Calu3 (cell line): Measurements from ENCODE around the gene TMEM72. TPM values are rescaled to one million over a fixed set of nuclear protein-coding genes. Genes with fewer than 3 reads are reported as not detected.

Experiments
- BruUV-seq: library from RNA; stranded (reverse); fragments of 400-500 nt; replicated peaks from 2 replicates; lab custom pipeline; 2021; lab: Mats Ljungman, UMichigan
- CTCF ChIA-PET: fragments of 300-600 bp; sonication (Branson Sonifier 250); formaldehyde crosslinking; loops from one replicate; lab custom pipeline; 2022; ENCODE audit warnings: antibody characterized with exemption; lab: Charles Lee
- DNase-seq: peaks from one replicate; pipeline ENCODE4 v3.0.0; 2022
- H3K27ac Mint-ChIP-seq: one replicate; pipeline ENCODE4 v1.8.0; 2022; ENCODE audit warnings: mixed read lengths; ENCODE audit not compliant: unreplicated experiment
- H3K27me3 Mint-ChIP-seq: one replicate; pipeline ENCODE4 v1.8.0; 2022; ENCODE audit warnings: mixed read lengths; ENCODE audit not compliant: unreplicated experiment
- H3K36me3 Mint-ChIP-seq: one replicate; pipeline ENCODE4 v1.8.0; 2022; ENCODE audit warnings: mild to moderate bottlenecking, moderate library complexity, mixed read lengths; ENCODE audit not compliant: insufficient read depth, unreplicated experiment
- H3K4me1 Mint-ChIP-seq: one replicate; pipeline ENCODE4 v1.8.0; 2022; ENCODE audit warnings: mild to moderate bottlenecking, low read depth, mixed read lengths; ENCODE audit not compliant: unreplicated experiment
- H3K4me3 Mint-ChIP-seq: one replicate; pipeline ENCODE4 v1.8.0; 2022; ENCODE audit warnings: mild to moderate bottlenecking, low read depth, moderate library complexity, mixed read lengths; ENCODE audit not compliant: unreplicated experiment
- H3K9me3 Mint-ChIP-seq: one replicate; pipeline ENCODE4 v1.8.0; 2022; ENCODE audit warnings: low read depth, mixed read lengths; ENCODE audit not compliant: unreplicated experiment
- intact Hi-C: fragments of 100-400 bp; cut with micrococcal nuclease; formaldehyde crosslinking; loops from one replicate; pipeline ENCODE4 v1.10.0; 2022; ENCODE audit not compliant: unreplicated experiment
- total RNA-seq: library from RNA; stranded (reverse); gene quantifications from 2 replicates; pipeline ENCODE4 v1.2.3, GENCODE V29; 2022
- TF ChIP-seq, protein P1 (sequence below): fragments of 200-600 bp; IDR thresholded peaks from one replicate; pipeline ENCODE4 v1.8.0; 2022; ENCODE audit warnings: antibody characterized with exemption; ENCODE audit not compliant: unreplicated experiment

TMEM72 gene
- total RNA-seq, 1 experiment from 2014 or later: not detected

DNA sequence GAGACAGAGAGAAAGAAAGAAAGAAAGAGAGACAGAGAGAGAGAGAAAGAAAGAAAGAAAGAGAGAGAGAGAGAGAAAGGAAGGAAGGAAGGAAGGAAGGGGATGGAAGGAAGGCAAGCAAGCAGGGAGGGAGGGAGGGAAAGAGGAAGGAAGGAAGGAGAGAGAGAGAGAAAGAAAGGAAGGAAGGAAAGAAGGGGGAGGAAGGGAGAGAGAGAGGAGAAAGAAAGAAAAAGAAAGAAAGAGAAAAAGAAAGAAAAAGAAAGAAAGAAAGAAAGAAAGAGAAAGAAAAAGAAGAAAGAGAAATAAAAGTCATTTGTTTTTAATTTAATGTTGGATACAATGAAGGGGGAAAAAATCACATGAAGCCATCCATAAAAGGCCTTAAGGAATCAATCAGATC, 43.8 kb downstream of the TMEM72 start:
- Mint-ChIP-seq H3K36me3 (peaks cover 25% of the 10 kb centered on the region), H3K9me3 (no peaks in the 10 kb centered on the region), H3K4me1 (peaks cover 21% of the 10 kb centered on the region), H3K27ac (no peak overlapping the region), H3K4me3 (no peak overlapping the region), H3K27me3 (no peaks in the 10 kb centered on the region)
- no TSS peak for BruUV-seq
- CTCF ChIA-PET: no interaction called here
- DNase-seq: no peak
- intact Hi-C loops: no loop called here
- TF ChIP-seq, protein P1, sequence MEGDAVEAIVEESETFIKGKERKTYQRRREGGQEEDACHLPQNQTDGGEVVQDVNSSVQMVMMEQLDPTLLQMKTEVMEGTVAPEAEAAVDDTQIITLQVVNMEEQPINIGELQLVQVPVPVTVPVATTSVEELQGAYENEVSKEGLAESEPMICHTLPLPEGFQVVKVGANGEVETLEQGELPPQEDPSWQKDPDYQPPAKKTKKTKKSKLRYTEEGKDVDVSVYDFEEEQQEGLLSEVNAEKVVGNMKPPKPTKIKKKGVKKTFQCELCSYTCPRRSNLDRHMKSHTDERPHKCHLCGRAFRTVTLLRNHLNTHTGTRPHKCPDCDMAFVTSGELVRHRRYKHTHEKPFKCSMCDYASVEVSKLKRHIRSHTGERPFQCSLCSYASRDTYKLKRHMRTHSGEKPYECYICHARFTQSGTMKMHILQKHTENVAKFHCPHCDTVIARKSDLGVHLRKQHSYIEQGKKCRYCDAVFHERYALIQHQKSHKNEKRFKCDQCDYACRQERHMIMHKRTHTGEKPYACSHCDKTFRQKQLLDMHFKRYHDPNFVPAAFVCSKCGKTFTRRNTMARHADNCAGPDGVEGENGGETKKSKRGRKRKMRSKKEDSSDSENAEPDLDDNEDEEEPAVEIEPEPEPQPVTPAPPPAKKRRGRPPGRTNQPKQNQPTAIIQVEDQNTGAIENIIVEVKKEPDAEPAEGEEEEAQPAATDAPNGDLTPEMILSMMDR: no peak

DNA sequence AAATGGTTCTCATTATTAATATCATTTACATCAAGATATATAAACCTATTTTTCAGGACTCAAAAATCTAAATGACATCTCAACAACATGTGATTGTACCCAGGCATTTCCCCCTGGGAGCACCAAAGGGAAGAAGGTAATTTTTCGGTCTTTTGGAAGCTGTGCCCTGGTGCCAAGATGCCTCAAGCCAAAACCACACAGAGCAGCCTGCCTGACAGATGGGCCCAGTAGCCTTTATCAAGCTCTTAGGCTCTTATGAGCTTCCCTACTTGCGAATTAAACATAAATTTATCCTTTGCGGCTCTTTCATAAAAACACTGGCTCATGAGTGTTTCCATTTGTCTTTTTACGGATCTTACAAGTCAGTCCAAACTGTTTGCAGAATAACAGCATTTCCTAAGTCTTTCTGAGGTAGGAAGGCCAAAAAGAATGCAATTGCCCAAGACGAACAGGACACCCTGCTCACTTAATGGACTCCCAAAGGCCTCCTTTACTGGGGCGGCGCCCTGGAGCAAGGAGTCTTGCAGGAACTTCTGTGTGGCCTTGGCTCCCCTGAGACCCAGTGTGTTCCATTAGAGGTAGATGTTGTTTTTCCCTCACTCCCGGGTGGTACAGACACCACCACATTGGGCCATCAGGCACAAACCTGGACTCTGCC, 44.4 kb downstream of the TMEM72 start:
- TF ChIP-seq, protein P1: no peak
- Mint-ChIP-seq H3K4me1 (peaks cover 15% of the 10 kb centered on the region), H3K4me3 (no peak overlapping the region), H3K27me3 (no peaks in the 10 kb centered on the region), H3K27ac (no peak overlapping the region), H3K36me3 (peaks cover 28% of the 10 kb centered on the region), H3K9me3 (no peaks in the 10 kb centered on the region)
- intact Hi-C loops: no loop called here
- no peak for DNase-seq
- no TSS peak for BruUV-seq
- CTCF ChIA-PET: no interaction called here

DNA sequence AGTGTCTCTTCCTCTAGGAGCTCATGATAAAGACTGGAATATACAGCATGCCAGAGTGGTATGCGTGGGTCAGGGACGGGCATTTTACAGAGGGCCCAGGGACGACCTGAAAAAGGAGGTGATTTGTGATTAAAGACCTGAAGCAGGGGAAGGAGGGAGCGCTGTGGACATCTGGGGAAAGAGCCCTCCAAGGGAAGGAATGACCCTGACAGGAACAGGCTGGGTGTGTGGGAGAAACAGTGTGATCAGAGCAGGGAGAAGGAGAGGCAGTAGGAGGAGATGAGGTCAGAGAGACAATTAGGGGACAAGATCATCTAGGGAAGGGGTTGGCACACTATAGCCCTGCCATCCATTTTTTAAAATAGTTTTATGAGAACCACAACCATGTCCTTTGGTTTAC, 45.1 kb downstream of the TMEM72 start:
- Mint-ChIP-seq H3K27ac (no peak overlapping the region), H3K36me3 (peaks cover 24% of the 10 kb centered on the region), H3K4me3 (no peak overlapping the region), H3K4me1 (peaks cover 11% of the 10 kb centered on the region), H3K9me3 (no peaks in the 10 kb centered on the region), H3K27me3 (no peaks in the 10 kb centered on the region)
- BruUV-seq: no TSS peak
- no peak for DNase-seq
- TF ChIP-seq, protein P1: no peak
- intact Hi-C loops: no loop called here
- CTCF ChIA-PET: no interaction called here

DNA sequence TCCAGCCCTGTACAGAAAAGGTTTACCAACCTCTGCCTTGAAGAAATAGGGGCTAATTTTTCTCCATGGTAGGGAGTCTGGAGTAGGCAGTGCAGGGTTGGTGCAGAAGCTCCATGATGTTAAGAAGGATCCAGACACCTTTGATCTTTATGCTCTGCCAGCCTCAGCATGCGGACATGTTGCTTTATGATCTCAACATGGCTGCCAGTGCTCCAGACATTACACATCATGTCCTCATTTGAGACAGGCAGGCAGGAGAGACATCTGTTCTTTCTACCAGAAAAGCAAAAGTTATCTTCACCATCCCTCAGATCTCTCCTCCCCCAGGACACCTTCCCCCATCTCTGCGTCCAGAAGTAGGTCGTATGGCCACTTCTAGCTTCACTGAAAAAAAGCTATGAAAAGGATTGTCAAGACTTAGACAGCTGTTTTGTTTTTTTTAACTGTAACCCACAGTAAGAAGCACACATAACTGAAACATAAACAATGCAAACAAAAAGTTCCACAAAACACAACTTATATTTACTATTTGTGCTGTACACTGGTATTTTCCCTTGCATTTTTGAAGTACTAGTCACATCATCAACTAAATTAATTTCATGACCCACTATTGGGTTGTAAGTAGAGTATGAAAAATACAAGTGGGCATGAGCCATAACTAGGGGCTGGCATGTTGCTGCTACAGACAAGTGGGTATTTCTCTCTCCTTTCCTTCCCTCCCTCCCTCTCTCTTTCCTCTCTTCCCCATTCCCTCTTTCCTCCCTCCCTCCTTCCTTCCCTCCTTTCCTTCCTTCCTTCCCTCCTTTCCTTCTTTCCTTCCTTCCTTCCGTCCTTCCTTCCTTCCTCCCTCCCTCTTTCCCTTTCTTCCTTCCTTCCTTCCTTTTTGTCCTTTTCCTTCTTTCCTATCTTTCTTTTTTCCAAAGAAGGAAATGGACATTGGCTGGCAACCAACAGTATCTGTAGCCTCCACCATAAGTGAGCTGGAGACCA, 45.9 kb downstream of the TMEM72 start:
- Mint-ChIP-seq H3K9me3 (no peaks in the 10 kb centered on the region), H3K27me3 (no peaks in the 10 kb centered on the region), H3K36me3 (peaks cover 24% of the 10 kb centered on the region), H3K4me3 (no peak overlapping the region), H3K27ac (no peak overlapping the region), H3K4me1 (peaks cover 11% of the 10 kb centered on the region)
- TF ChIP-seq, protein P1: no peak
- no peak for DNase-seq
- intact Hi-C loops: no loop called here
- CTCF ChIA-PET: interaction anchor here (0.7 kb wide), 1 partner anchor 23 kb away, joined by 3 read pairs; no protein-coding TSS in a partner anchor
- BruUV-seq: no TSS peak
